HepG2 (cell line): ENCODE data around the gene CRHBP. TPM values are rescaled to one million over a fixed set of nuclear protein-coding genes. Genes with fewer than 3 reads are reported as not detected.
A peak's percentile ranks its signal among the peaks of the same experiment; 100 is the strongest.

ENCODE experiments used
- ATAC-seq: fragments of 200-7000 bp; cut with Tn5 transposase; 3 replicates; pipeline ENCODE4 v1.9.1; 2020; ENCODE audit warnings: mild to moderate bottlenecking, moderate library complexity
- Bru-seq: library from RNA; stranded (reverse); fragments of 400-500 nt; gene quantifications from one replicate; lab custom pipeline; 2021; lab: Mats Ljungman, UMichigan
- BruChase-seq, 2 experiments: library from RNA; stranded (reverse); fragments of 400-500 nt; gene quantifications; one replicate each; lab custom pipeline; 2021; lab: Mats Ljungman, UMichigan
- BruUV-seq: library from RNA; stranded (reverse); fragments of 400-500 nt; replicated peaks from 2 replicates; lab custom pipeline; 2021; lab: Mats Ljungman, UMichigan
- CTCF ChIA-PET: fragments of 300-600 bp; formaldehyde crosslinking; extraction: SDS; loops from one replicate; lab custom pipeline; 2021; ENCODE audit warnings: low total read pairs, inconsistent platforms, low intra/inter-chr PET ratio; lab: Yijun Ruan, JAX
- POLR2A ChIA-PET: fragments of 350-600 bp; sonication (Branson Sonifier 250); formaldehyde crosslinking; loops from one replicate; lab custom pipeline; 2020; ENCODE audit warnings: antibody characterized with exemption, inconsistent platforms; lab: Yijun Ruan, JAX
- DNase-seq: peaks from one replicate; pipeline ENCODE4 v3.0.0-alpha.2; 2015; ENCODE audit warnings: low spot score
- FAIRE-seq: peaks from 3 replicates; lab custom pipeline; 2011; peaks lifted over from hg19 to GRCh38; lab: Jason Lieb, UNC
- H2AFZ ChIP-seq: one replicate; pipeline ENCODE4 v1.6.1; 2011; ENCODE audit warnings: low read length, inconsistent platforms
- H3K27ac ChIP-seq: fragments of 300-600 bp; 3 replicates; pipeline ENCODE4 v1.8.0; 2011; ENCODE audit warnings: mixed run types, mild to moderate bottlenecking, mixed read lengths, low read length, inconsistent platforms; ENCODE audit not compliant: insufficient read depth; ENCODE audit errors: extremely low read length
- H3K27me3 ChIP-seq, 2 experiments: fragments of 200-600 bp in 1 of 2; 2 replicates in 1 of 2; 3 replicates in 1 of 2; pipeline versions ENCODE4 v1.6.0 to v1.8.0; 2011; ENCODE audit warnings: low read length in 2 of 2, mild to moderate bottlenecking in 2 of 2, moderate library complexity in 2 of 2, inconsistent platforms in 1 of 2; ENCODE audit not compliant: insufficient read depth in 2 of 2, control insufficient read depth in 1 of 2
- H3K36me3 ChIP-seq, 2 experiments: fragments of 200-600 bp in 1 of 2; replicated peaks in 1 of 2; 2 replicates in 1 of 2; 3 replicates in 1 of 2; pipeline versions ENCODE4 v1.5.1 to v1.8.0; 2011; ENCODE audit warnings: low read length in 2 of 2, inconsistent platforms in 1 of 2; ENCODE audit not compliant: insufficient read depth in 2 of 2, control insufficient read depth in 1 of 2
- H3K4me1 ChIP-seq: 2 replicates; pipeline ENCODE4 v1.5.1; 2012; ENCODE audit warnings: low read length, inconsistent platforms; ENCODE audit not compliant: insufficient read depth
- H3K4me2 ChIP-seq: 2 replicates; pipeline ENCODE4 v1.6.0; 2011; ENCODE audit warnings: low read depth, low read length, inconsistent platforms
- H3K4me3 ChIP-seq, 3 experiments: fragments of 200-600 bp in 1 of 3; sonication (generic), shearing (Covaris generic) in 1 of 3; replicated peaks in 1 of 3; 2 replicates each; pipeline ENCODE4 v1.5.1; 2011 to 2016; ENCODE audit warnings: low read length in 3 of 3, inconsistent platforms in 2 of 3, low read depth in 2 of 3, mild to moderate bottlenecking in 2 of 3, control low read depth in 1 of 3, mixed read lengths in 1 of 3; ENCODE audit not compliant: insufficient read depth in 1 of 3
- H3K79me2 ChIP-seq: one replicate; pipeline ENCODE4 v1.6.1; 2011; ENCODE audit warnings: low read length, inconsistent platforms; ENCODE audit not compliant: insufficient read depth
- H3K9ac ChIP-seq: 2 replicates; pipeline ENCODE4 v1.6.0; 2011; ENCODE audit warnings: mild to moderate bottlenecking, low read depth, low read length, inconsistent platforms; ENCODE audit not compliant: insufficient read depth
- H3K9me3 ChIP-seq: 2 replicates; pipeline ENCODE4 v1.5.1; 2012; ENCODE audit warnings: mild to moderate bottlenecking, low read length
- H4K20me1 ChIP-seq: 2 replicates; pipeline ENCODE4 v1.6.0; 2011; ENCODE audit warnings: inconsistent platforms, mild to moderate bottlenecking, low read length, moderate library complexity; ENCODE audit not compliant: insufficient read depth
- ARID4A ChIP-seq: sonication (generic); formaldehyde crosslinking; IDR thresholded peaks from 2 replicates; pipeline ENCODE4 v1.5.0; 2020; ENCODE audit warnings: mild to moderate bottlenecking, missing genetic modification reagents, borderline replicate concordance
- MAFF ChIP-seq: IDR thresholded peaks from 2 replicates; pipeline ENCODE4 v1.6.1; 2011; ENCODE audit warnings: low read depth, low read length, improper control_type of control experiment
- MED8 ChIP-seq: sonication (generic); formaldehyde crosslinking; IDR thresholded peaks from 2 replicates; pipeline ENCODE4 v1.8.1; 2023; ENCODE audit warnings: mild to moderate bottlenecking, missing genetic modification reagents; ENCODE audit not compliant: insufficient replicate concordance
- SIX4 ChIP-seq: sonication (generic); formaldehyde crosslinking; IDR thresholded peaks from 2 replicates; pipeline ENCODE4 v1.4.0; 2020; ENCODE audit warnings: missing genetic modification reagents
- ZMAT3 ChIP-seq: sonication (generic); formaldehyde crosslinking; conservative IDR thresholded peaks from 2 replicates; pipeline ENCODE4 v1.7.0; 2021; ENCODE audit warnings: missing genetic modification reagents
- ZNF17 ChIP-seq: sonication (generic); formaldehyde crosslinking; IDR thresholded peaks from 2 replicates; pipeline ENCODE4 v1.5.0; 2020; ENCODE audit warnings: mild to moderate bottlenecking, missing genetic modification reagents
- ZSCAN20 ChIP-seq: sonication (generic); formaldehyde crosslinking; IDR thresholded peaks from 2 replicates; pipeline ENCODE4 v1.4.0; 2020; ENCODE audit warnings: missing genetic modification reagents, mild to moderate bottlenecking, borderline replicate concordance
- WGBS: methylation state at CpG from one replicate; pipeline ENCODE4 v1.1.6; 2017; ENCODE audit warnings: low lambda C conversion rate; 5-methylcytosine and 5-hydroxymethylcytosine counted together
- in situ Hi-C: cut with HindIII; loops from 2 replicates; pipeline ENCODE4 v1.10.0; 2017; ENCODE audit warnings: low pct_unique_long_range_greater_than_20kb; ENCODE audit not compliant: extremely low pct_ligation_motif_present
- intact Hi-C: fragments of 100-400 bp; cut with micrococcal nuclease; formaldehyde crosslinking; loops from one replicate; pipeline ENCODE4 v1.10.0; 2022; ENCODE audit not compliant: unreplicated experiment
- long read RNA-seq, 2 experiments: library from RNA in 1 of 2; library from polyadenylated mRNA in 1 of 2; stranded (forward) in 1 of 2; unstranded in 1 of 2; transcript quantifications; one replicate each; pipeline ENCODE4 v2.0.0, GENCODE V29; 2019 to 2022
- polyA minus RNA-seq, 3 experiments: library from RNA; depleted of rRNA, polyadenylated mRNA; stranded (reverse); fragments of >200 nt; gene quantifications; 2 replicates each; pipeline ENCODE4 v1.2.3, GENCODE V29; 2011; ENCODE audit warnings: low replicate concordance in 1 of 3
- polyA plus RNA-seq, 8 experiments: library from polyadenylated mRNA; depleted of rRNA in 3 of 8; stranded (reverse) in 7 of 8; unstranded in 1 of 8; fragments of >200 nt; fragmentation: Illumina TruSeq in 4 of 8; extraction: Trizol in 4 of 8; gene quantifications; 2 replicates each; pipeline versions ENCODE4 v1.2.1 to v1.2.3, GENCODE V29; 2011 to 2016; ENCODE audit warnings: low read depth in 4 of 8, missing spikeins in 1 of 8, mixed read lengths in 1 of 8; ENCODE audit not compliant: insufficient read depth in 1 of 8
- total RNA-seq, 5 experiments: library from RNA; depleted of rRNA; stranded (reverse); fragments of >200 nt; fragmentation: Illumina TruSeq; extraction: Trizol; gene quantifications; 2 replicates each; pipeline ENCODE4 v1.2.3, GENCODE V29; 2016; ENCODE audit warnings: low read depth in 1 of 5
- TF ChIP-seq, protein P1 (sequence below): sonication (generic); formaldehyde crosslinking; IDR thresholded peaks from 2 replicates; pipeline ENCODE4 v1.4.0; 2020; ENCODE audit warnings: mild to moderate bottlenecking, missing genetic modification reagents
- TF ChIP-seq, protein P2 (sequence below): sonication (generic); formaldehyde crosslinking; IDR thresholded peaks from 2 replicates; pipeline ENCODE4 v1.5.0; 2020; ENCODE audit warnings: missing genetic modification reagents
- TF ChIP-seq, protein P3 (sequence below): IDR thresholded peaks from 2 replicates; pipeline ENCODE4 v1.6.1; 2012; ENCODE audit warnings: low read depth, low read length, improper control_type of control experiment

Gene CRHBP
- total RNA-seq (2016; rRNA removed; fragmentation: Illumina TruSeq; extraction: Trizol) (not detected in 2 replicates), polyA plus RNA-seq (2011; rRNA removed) (not detected in 2 replicates), polyA minus RNA-seq (2011; rRNA and poly(A)+ RNA removed; ENCODE audit: low replicate concordance) (not detected in 2 replicates), Bru-seq, nascent RNA (not detected), BruChase-seq, experiment 1, labeled RNA remaining after a 6-hour chase (not detected), BruChase-seq, experiment 2, labeled RNA remaining after a 2-hour chase (percentile 6 among the genes with signal in this experiment)
- not detected in 2 replicates for total RNA-seq (2016; cell fraction: cytosol; rRNA removed; fragmentation: Illumina TruSeq; extraction: Trizol; ENCODE audit: low read depth)
- not detected in 2 replicates for total RNA-seq (2016; cell fraction: insoluble cytoplasmic fraction; rRNA removed; fragmentation: Illumina TruSeq; extraction: Trizol)
- total RNA-seq (2016; cell fraction: membrane; rRNA removed; fragmentation: Illumina TruSeq; extraction: Trizol): not detected in 2 replicates
- total RNA-seq (2016; cell fraction: nucleus; rRNA removed; fragmentation: Illumina TruSeq; extraction: Trizol): not detected in 2 replicates
- polyA plus RNA-seq (2011; cell fraction: cytosol; rRNA removed): not detected in 2 replicates
- 0.26 TPM in 1 of 2 replicates, not detected in the other for polyA plus RNA-seq (2011; cell fraction: nucleus; rRNA removed)
- not detected in 2 replicates for polyA plus RNA-seq (2012)
- not detected in 2 replicates for polyA plus RNA-seq (2016; cell fraction: cytosol; fragmentation: Illumina TruSeq; extraction: Trizol; ENCODE audit: low read depth)
- not detected in 2 replicates for polyA plus RNA-seq (2016; cell fraction: insoluble cytoplasmic fraction; fragmentation: Illumina TruSeq; extraction: Trizol; ENCODE audit: low read depth)
- not detected in 2 replicates for polyA plus RNA-seq (2016; cell fraction: membrane; fragmentation: Illumina TruSeq; extraction: Trizol; ENCODE audit: low read depth)
- polyA plus RNA-seq (2016; cell fraction: nucleus; fragmentation: Illumina TruSeq; extraction: Trizol; ENCODE audit: insufficient read depth, low read depth): not detected in 2 replicates
- not detected in 2 replicates for polyA minus RNA-seq (2011; cell fraction: cytosol; rRNA and poly(A)+ RNA removed)
- polyA minus RNA-seq (2011; cell fraction: nucleus; rRNA and poly(A)+ RNA removed): 0.77 TPM in 1 of 2 replicates, not detected in the other
- long read RNA-seq, experiment 1: 0 reads
- long read RNA-seq, experiment 2: 0 reads

GRCh38 chr5:76952795-76953536 is at the start of gene CRHBP:
TSS of gene CRHBP (plus strand) at chr5:76953045. CDS start at chr5:76953135, 90 bp downstream.
- POLR2A ChIA-PET: no interaction called here
- FAIRE-seq (no peak), DNase-seq (no peak), ATAC-seq (peak; percentile 32; the same call in 2 of the 3 replicates)
- Histone ChIP-seq H4K20me1 (no peaks in the 10 kb centered on the region), H3K4me1 (no peaks in the 10 kb centered on the region), H3K27me3 (peaks cover 6 to 42% of the 10 kb centered on the region in 2 experiments), H3K4me2 (no peak within 1 kb of the TSS), H2AFZ (no peak within 1 kb of the TSS), H3K27ac (no peak within 1 kb of the TSS), H3K9ac (no peak within 1 kb of the TSS), H3K4me3 (no peak within 1 kb of the TSS), H3K36me3 (no peaks in the 10 kb centered on the region), H3K9me3 (no peaks in the 10 kb centered on the region), H3K79me2 (no peaks in the 10 kb centered on the region)
- BruUV-seq: no TSS peak
- in situ Hi-C loops (no loop called here), intact Hi-C loops (no loop called here)
- 30% methylated on average over 19 of the region's 23 CpGs for WGBS
- CTCF ChIA-PET: no interaction called here
- TF ChIP-seq MAFF (no peak), ZMAT3 (no peak), MED8 (no peak), SIX4 (no peak), ZSCAN20 (CRISPR knock-in tag) (no peak), ARID4A (CRISPR knock-in tag) (no peak), ZNF17 (CRISPR knock-in tag) (no peak)
- TF ChIP-seq, protein P1, sequence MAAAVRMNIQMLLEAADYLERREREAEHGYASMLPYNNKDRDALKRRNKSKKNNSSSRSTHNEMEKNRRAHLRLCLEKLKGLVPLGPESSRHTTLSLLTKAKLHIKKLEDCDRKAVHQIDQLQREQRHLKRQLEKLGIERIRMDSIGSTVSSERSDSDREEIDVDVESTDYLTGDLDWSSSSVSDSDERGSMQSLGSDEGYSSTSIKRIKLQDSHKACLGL (CRISPR knock-in tag): no peak
- TF ChIP-seq, protein P2, sequence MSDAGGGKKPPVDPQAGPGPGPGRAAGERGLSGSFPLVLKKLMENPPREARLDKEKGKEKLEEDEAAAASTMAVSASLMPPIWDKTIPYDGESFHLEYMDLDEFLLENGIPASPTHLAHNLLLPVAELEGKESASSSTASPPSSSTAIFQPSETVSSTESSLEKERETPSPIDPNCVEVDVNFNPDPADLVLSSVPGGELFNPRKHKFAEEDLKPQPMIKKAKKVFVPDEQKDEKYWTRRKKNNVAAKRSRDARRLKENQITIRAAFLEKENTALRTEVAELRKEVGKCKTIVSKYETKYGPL (CRISPR knock-in tag): no peak
- TF ChIP-seq, protein P3, sequence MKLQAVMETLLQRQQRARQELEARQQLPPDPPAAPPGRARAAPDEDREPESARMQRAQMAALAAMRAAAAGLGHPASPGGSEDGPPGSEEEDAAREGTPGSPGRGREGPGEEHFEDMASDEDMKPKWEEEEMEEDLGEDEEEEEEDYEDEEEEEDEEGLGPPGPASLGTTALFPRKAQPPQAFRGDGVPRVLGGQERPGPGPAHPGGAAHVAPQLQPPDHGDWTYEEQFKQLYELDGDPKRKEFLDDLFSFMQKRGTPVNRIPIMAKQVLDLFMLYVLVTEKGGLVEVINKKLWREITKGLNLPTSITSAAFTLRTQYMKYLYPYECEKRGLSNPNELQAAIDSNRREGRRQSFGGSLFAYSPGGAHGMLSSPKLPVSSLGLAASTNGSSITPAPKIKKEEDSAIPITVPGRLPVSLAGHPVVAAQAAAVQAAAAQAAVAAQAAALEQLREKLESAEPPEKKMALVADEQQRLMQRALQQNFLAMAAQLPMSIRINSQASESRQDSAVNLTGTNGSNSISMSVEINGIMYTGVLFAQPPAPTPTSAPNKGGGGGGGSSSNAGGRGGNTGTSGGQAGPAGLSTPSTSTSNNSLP: no peak
